ENCODE measurements around the gene ZSCAN12. TPM values are rescaled to one million over a fixed set of nuclear protein-coding genes. Genes with fewer than 3 reads are reported as not detected.

Gene ZSCAN12
- total RNA-seq, 2 experiments from 2014 or later = 8.4 to 10.5 TPM

DNA sequence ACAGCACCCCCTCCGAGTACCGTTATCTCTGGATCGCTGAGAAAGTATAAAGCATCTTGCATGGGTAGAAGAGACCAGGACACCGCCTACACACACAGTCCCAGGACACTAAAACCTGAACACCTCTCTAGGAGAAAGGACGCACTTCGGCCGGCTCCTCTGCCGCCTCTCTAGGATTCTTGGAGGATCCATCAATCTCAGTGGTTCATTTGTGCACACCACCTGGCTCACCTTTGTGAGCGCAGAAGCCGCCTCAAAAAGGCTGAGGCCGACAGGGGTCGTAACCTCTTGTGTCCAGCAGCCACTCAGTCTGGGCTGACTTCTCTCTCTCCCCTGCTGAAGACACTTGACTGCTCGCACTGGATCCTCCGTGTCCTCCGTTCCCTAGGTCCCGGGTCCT is 30.2 kb upstream of the ZSCAN12 start:
- Histone ChIP-seq H3K4me1 (ENCODE audit: insufficient read depth, low read length, poor library complexity, severe bottlenecking) (no peaks in the 10 kb centered on the region), H3K9me3 (ENCODE audit: low read length) (no peaks in the 10 kb centered on the region), H2AFZ (ENCODE audit: low read length) (no peak overlapping the region), H3K4me2 (ENCODE audit: low read length) (no peak overlapping the region), H3K27ac (ENCODE audit: low read depth, low read length, poor library complexity, severe bottlenecking) (no peak overlapping the region), H3K9me2 (ENCODE audit: insufficient read depth, low read length) (no peaks in the 10 kb centered on the region), H3K4me3 (ENCODE audit: low read depth, low read length, poor library complexity, severe bottlenecking) (no peak overlapping the region), H4K20me1 (ENCODE audit: insufficient read depth, low read length) (no peaks in the 10 kb centered on the region), H3K36me3 (ENCODE audit: insufficient read depth, low read length) (no peaks in the 10 kb centered on the region), H3K79me2 (ENCODE audit: insufficient read depth, low read depth, low read length) (no peaks in the 10 kb centered on the region)
- ChIA-PET CTCF (ENCODE audit: unreplicated experiment) (no interaction called here), POLR2A (no interaction called here)
- intact Hi-C loops (cut with micrococcal nuclease; ENCODE audit: unreplicated experiment) = no loop called here
- BruUV-seq (replicated peaks) = no TSS peak
- TF ChIP-seq, protein P1, sequence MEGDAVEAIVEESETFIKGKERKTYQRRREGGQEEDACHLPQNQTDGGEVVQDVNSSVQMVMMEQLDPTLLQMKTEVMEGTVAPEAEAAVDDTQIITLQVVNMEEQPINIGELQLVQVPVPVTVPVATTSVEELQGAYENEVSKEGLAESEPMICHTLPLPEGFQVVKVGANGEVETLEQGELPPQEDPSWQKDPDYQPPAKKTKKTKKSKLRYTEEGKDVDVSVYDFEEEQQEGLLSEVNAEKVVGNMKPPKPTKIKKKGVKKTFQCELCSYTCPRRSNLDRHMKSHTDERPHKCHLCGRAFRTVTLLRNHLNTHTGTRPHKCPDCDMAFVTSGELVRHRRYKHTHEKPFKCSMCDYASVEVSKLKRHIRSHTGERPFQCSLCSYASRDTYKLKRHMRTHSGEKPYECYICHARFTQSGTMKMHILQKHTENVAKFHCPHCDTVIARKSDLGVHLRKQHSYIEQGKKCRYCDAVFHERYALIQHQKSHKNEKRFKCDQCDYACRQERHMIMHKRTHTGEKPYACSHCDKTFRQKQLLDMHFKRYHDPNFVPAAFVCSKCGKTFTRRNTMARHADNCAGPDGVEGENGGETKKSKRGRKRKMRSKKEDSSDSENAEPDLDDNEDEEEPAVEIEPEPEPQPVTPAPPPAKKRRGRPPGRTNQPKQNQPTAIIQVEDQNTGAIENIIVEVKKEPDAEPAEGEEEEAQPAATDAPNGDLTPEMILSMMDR (conservative IDR thresholded peaks at IDR 0.05; ENCODE audit: low read length) = no peak
- TF ChIP-seq EZH2phosphoT487 (IDR thresholded peaks at IDR 0.05; ENCODE audit: borderline replicate concordance, low read depth, low read length) = no peak
- no peak for DNase-seq (ENCODE audit: low spot score)

DNA sequence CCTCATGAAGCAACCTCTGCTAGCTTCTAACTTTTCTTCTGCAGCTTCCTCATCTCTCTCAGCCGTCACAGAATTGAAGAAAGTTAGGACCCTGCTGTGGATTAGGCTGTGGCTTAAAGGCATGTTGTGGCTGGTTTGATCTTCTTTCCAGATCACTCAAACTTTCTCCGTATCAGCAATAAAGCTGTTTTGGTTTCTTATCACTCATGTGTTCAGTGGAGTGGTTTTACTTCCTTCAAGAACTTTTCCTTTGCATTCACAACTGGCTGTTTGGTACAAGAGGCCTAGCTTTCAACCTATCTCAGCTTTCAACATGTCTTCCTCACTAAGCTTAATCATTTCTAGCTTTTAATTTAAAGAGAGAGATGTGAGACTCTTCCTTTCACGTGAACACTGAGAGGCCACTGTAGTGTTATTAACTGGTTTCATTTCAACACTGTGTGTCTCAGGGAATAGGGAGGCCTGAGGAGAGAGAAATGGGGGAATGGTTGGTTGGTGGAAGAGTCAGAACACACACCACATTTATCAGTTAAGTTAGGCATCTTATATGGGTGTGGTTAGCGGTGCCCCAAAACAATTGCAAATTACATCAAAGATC is 26.5 kb upstream of the ZSCAN12 start:
- H3K4me3 ChIP-seq (ENCODE audit: low read depth, low read length, poor library complexity, severe bottlenecking) = no peak overlapping the region
- no peak overlapping the region for H3K27ac ChIP-seq (ENCODE audit: low read depth, low read length, poor library complexity, severe bottlenecking)
- H3K79me2 ChIP-seq (ENCODE audit: insufficient read depth, low read depth, low read length) = no peaks in the 10 kb centered on the region
- no peak for DNase-seq (ENCODE audit: low spot score)
- no peak overlapping the region for H3K4me2 ChIP-seq (ENCODE audit: low read length)
- TF ChIP-seq, protein P1 (conservative IDR thresholded peaks at IDR 0.05; ENCODE audit: low read length) = no peak
- no peak for TF ChIP-seq EZH2phosphoT487 (IDR thresholded peaks at IDR 0.05; ENCODE audit: borderline replicate concordance, low read depth, low read length)
- no peaks in the 10 kb centered on the region for H3K4me1 ChIP-seq (ENCODE audit: insufficient read depth, low read length, poor library complexity, severe bottlenecking)
- no TSS peak for BruUV-seq (replicated peaks)
- no peaks in the 10 kb centered on the region for H4K20me1 ChIP-seq (ENCODE audit: insufficient read depth, low read length)
- POLR2A ChIA-PET = interaction anchor here (1.4 kb wide), 1 partner anchor 12 kb away, joined by 3 read pairs; no protein-coding TSS in a partner anchor
- H3K9me3 ChIP-seq (ENCODE audit: low read length) = no peaks in the 10 kb centered on the region
- no peaks in the 10 kb centered on the region for H3K36me3 ChIP-seq (ENCODE audit: insufficient read depth, low read length)
- intact Hi-C loops (cut with micrococcal nuclease; ENCODE audit: unreplicated experiment) = no loop called here
- H2AFZ ChIP-seq (ENCODE audit: low read length) = no peak overlapping the region
- no peaks in the 10 kb centered on the region for H3K9me2 ChIP-seq (ENCODE audit: insufficient read depth, low read length)
- CTCF ChIA-PET (ENCODE audit: unreplicated experiment) = no interaction called here

DNA sequence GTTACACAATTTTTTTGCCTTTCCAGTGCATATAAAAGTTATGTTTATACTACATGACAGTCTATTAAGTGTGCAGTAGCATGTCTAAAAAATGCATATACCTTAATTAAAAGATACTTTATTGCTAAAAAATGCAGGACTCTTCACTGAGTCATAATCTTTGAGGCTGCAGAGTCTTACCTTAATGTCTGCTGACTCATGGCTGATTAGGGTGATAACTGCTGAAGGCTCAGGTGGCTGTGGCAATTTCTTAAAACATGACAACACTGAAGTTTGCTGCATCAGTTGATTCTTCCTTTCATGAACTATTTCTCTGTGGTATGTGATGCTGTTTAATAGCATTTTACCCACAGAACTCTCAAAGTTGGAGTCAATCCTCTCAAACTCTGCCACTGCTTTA is 24.6 kb upstream of the ZSCAN12 start:
- Histone ChIP-seq H3K36me3 (ENCODE audit: insufficient read depth, low read length) (no peaks in the 10 kb centered on the region), H3K79me2 (ENCODE audit: insufficient read depth, low read depth, low read length) (no peaks in the 10 kb centered on the region), H3K9me3 (ENCODE audit: low read length) (no peaks in the 10 kb centered on the region), H3K4me2 (ENCODE audit: low read length) (no peak overlapping the region), H4K20me1 (ENCODE audit: insufficient read depth, low read length) (no peaks in the 10 kb centered on the region), H2AFZ (ENCODE audit: low read length) (no peak overlapping the region), H3K9me2 (ENCODE audit: insufficient read depth, low read length) (no peaks in the 10 kb centered on the region), H3K4me3 (ENCODE audit: low read depth, low read length, poor library complexity, severe bottlenecking) (no peak overlapping the region), H3K4me1 (ENCODE audit: insufficient read depth, low read length, poor library complexity, severe bottlenecking) (no peaks in the 10 kb centered on the region), H3K27ac (ENCODE audit: low read depth, low read length, poor library complexity, severe bottlenecking) (no peak overlapping the region)
- ChIA-PET CTCF (ENCODE audit: unreplicated experiment) (no interaction called here), POLR2A (no interaction called here)
- DNase-seq (ENCODE audit: low spot score) = no peak
- TF ChIP-seq, protein P1 (conservative IDR thresholded peaks at IDR 0.05; ENCODE audit: low read length) = no peak
- no peak for TF ChIP-seq EZH2phosphoT487 (IDR thresholded peaks at IDR 0.05; ENCODE audit: borderline replicate concordance, low read depth, low read length)
- BruUV-seq (replicated peaks) = no TSS peak
- intact Hi-C loops (cut with micrococcal nuclease; ENCODE audit: unreplicated experiment) = no loop called here
